Activated CD4-positive, alpha-beta T cell treated with anti-CD3 and anti-CD28 coated beads, Interleukin-2, amount 50 U/mL, for 1 hour (primary cell): ENCODE data around the gene ATP5F1E.

ENCODE experiments used
- DNase-seq: peaks from one replicate; pipeline ENCODE4 v3.0.0-alpha.2; 2020

The ATP5F1E gene

DNA sequence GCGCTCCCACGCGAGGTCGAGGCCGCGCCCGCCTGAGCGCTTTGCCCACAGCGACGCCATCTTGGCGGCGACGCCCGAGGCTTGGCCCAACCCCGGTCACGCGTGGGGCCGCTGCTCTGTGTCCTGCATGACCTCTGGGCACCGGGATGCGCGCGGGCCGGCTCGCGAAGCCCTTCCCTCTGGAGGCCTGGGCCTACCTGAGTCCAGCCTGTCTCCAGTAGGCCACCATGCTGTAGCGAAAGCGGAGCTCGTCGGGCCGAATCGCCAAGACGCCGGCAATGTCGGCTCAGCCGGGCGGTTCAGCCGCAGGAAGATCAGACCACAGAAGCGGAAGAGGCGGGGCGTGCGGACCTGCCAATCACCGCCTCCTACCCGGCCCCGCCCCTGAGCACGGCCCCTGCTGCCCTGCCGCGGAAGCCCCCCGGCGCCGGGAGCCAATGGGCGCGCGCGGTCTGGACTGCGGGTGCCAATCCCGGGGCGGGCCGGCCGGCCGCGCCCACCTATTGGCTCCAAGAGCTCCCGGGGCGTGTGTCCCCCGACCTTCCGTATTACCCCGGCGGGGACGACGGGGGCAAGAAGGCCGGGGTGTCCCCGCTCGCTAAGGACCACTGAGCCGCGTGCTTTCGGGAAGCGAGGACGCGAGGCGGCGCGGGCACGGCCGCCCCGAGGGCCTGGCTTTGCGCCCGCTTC is at the start of gene ATP5F1E:
TSS of gene ATP5F1E (minus strand) at position 313 of the 690 bp plus-strand sequence. CDS start at position 229, 84 bp downstream.
- peak; percentile 97 for DNase-seq

DNA sequence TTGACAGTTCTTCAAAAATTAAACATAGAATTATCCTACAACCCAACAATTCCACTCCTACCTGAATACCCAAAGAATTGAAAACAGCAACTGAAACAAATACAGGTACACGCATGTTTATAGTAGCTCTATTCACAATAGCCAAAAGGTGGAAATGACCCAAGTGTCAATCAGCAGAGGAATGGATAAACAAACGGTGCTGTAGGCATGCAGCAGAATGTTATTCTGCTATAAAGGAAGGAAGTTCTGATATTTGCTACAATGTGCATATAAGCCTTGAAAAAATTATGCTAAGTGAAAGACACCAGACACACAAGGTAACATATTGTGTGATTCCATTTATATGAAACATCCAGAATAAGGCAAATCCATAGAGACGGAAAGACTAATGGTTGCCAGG is 48.9 kb upstream of the ATP5F1E start:
- DNase-seq: no peak

DNA sequence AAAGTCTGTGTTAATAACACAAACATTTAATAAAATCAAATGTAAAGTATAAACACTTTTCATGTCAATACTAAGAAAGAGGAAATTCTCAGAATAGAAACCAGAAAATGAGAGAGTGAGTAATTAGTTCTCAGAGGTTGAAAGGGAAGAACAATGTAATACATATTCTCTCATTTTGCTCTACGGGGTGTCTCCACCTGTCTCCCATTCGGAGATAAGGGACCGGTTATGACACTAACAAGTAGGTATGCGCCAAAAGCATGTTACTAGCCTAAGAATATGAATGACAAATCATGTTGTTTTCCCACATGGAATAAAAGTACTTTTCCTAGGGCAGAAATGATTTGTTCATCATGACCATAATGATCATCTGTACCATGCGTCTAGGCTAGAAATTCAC is 46.1 kb upstream of the ATP5F1E start:
- no peak for DNase-seq

DNA sequence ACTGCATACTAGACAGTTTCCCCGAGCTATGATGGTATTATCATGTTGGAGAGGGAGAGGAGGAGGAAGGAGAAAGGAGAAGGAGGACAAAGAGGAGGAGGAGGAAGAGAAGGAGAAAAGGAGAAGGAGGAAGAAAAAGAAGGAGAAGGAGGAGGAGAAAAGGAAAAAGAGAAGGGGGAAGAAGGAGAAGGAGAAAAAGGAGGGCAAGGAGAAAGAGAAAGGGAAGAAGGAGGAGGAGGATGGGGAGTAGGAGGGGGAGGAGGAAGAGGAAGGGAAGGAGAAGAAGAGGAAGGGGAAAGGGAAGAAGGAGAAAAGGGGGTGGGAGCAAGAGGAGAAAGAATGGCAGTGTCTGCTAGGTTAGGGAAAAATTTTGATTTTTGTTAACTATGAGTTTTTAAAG is 45.6 kb upstream of the ATP5F1E start:
- DNase-seq: no peak

DNA sequence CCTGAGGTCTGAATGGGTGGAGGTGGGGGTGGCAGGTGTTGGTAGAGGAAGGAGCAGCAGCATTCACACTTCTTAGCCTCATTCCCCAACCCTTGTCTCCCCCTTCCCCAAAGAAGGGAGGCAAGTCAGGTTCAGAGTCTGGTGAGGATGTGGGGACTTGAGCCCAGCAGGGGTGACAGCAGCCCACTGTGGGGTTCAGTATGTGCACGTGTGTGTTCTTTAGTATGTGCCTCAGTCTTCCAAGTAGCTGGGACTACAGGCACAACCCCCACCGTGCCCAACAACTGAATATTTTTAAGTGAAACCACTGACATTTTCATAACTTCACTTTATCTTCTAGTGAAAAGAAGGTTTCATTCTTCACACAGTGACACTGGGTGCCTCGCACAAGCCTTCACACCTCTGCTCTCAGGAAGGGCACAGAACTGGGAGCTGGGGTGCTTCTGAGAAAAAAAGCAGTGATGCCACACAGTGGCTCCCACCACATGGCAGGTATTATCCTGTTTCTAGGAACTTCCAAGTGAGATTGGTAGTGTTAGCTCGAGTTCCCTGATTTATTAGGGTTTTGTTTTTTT is 43.9 kb upstream of the ATP5F1E start:
- no peak for DNase-seq

DNA sequence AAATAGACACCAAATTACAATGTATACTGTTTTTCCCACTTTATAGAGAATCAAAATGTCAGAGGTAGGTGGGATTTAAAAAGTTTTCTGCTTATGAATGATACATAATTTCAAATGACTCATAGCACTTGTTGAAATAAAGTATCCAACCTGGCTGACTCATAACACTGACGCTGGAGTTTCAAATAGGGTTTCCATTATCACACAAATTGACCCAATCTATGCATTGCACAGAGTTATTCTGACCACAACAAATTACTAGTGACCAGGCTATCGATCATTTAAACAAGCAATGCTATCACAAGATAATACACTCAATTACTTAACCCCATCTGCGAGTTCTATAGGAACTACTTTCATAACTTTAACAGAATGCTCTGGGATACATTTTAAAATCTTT is 42.3 kb upstream of the ATP5F1E start:
- DNase-seq: no peak

DNA sequence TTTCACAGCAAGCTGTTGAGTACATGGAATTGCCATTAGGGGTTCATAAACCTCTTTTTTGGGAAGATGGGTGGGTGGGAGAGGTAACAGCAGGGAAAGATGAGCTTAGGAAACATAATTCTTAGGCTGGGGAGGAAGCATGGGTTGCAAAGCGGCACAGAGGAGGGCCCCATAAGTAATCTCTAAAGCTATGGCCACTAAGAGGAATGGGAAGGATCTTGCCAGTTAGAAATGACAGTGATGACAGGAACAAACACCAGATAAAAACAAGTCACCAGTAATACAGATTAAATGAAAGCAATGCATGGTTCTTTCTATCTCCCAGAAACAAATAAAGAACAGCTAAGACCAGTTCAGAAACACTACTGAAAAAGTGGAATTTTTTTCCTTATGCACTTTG is 41.4 kb upstream of the ATP5F1E start:
- DNase-seq: no peak

DNA sequence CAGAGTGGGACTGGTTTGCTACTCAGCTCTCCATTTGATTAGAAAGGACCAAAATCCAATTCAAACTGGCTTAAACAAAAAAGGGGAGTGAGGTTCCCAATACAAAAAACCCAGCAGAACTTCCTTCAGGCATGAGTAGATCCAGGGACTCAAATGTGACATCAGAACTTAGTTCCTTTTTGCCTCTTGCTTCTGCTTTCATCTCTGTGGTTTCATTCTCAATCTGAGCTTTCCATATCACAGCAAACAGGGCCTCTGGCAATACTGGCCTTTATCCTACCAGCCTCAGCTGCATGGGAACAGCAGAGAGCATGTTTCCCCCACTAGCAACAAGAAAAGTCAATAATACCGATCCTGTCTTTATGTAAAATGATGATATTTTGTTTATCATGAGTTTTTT is 39.1 kb upstream of the ATP5F1E start:
- no peak for DNase-seq

DNA sequence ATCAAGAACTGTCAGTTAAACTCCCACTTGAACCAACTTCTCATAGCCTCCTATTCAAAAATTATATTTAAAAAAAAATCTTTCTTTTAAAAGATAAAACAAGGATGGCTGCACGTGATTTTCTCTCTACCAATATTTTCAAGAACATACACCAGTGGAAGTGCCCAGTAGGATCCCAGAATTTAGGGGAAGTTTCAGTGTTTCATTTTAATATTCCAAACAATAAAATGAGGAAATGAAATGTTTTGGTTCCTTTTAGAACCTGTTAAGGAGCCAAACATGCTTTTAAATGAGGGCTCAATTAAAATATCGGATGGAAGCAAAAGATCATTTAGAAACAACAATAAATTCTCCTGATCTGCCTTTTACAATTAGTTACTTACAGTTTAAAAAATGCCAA is 36.9 kb upstream of the ATP5F1E start:
- no peak for DNase-seq

DNA sequence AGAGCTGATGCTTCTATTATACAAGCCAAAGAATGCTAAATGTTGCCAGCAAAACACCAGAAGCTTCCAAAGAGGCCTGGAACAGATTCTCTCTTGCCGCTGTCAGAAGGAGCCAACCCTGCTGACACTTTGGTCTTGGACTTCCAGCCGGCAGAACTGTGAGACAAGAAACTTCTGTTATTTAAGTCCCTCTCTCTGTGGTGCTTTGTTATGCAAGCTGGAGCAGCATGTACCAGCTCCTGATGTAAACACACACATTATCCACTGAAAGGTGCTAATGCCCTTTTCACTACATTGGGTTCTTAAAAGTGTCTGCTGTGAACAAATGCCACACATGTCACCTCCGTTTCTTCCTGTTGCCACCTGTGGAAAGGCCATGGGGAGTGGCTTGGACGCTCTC is 36.4 kb upstream of the ATP5F1E start:
- DNase-seq: no peak

DNA sequence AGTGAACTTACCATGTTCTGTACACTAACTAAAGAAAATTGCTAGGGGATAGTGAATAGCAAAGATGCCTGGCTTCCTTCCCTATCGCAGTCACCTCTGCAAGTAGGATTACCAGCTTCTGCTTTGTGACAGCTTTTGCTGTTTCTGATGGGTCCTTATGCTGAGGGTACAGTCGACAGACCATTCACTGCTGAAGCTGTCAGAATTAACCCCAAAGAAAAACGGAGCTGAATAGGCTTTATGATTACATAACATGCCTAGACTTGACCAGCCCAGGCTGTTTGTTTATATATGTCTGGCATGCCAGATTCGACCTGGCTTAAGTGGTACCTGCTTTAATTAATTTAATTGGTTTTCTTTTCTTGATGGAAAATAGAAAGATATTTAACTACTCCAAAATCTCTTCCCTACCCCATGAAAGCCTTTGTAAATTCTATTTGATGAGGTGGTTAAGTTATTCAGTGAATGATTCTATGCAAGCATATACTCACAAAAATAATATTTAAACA is 32.1 kb upstream of the ATP5F1E start:
- DNase-seq: no peak

DNA sequence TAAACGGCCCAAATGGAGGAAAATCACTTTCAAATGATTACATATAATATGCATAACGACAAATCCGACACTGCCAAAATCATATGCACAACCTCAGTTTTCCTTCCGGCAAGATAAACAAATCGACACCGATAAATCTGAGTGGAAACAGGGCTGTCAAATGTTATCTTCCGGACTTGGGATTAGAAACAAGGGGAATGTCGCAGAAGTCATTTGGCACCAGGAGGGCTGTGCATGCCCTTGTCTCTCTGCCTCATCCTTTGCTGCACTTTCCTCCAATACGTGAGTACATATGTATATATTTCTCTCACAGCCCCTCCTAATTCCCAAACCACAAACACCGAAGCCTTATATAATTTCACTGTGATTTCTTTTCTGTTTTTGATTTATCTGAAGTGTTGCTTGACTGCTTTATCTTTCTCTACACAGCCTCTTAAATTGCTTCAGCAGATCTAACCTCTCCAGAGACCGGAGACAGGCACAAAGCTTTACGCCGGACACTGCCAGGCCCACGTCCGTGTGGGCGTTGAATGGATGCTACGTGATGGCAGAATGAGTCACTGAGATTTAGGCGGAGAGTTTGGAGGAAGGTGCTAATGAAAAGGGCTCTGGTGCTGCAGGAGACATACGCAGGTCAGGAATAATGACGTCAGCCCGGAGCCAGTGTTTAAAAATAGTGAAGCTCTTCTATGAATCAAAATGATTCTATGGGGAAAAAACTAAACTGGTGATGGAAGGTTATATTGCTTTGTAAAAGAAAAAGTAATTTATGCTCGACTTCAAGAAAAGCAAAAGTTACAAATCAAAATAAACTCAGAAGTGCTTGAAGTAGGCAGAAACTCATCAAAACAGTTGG is 31.5 kb upstream of the ATP5F1E start:
- DNase-seq: no peak

DNA sequence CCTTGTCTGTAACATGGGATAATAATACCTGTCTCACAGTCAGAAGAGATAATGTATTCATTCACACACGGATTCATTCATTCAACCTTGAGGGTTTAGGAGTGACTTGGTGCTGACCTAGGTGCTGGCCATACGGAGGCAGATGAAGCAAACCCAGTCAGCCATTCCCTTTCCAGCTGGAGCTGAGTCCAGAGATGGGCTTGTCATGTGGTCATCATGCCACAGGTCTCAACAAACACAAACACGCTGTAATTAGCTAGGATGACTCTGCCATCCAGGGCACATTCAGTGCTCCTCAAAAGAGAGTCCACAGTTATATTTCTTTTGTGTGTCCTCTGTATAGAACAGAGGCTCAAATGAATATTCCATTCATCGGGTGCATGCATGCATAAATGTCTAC is 29.9 kb upstream of the ATP5F1E start:
- no peak for DNase-seq

DNA sequence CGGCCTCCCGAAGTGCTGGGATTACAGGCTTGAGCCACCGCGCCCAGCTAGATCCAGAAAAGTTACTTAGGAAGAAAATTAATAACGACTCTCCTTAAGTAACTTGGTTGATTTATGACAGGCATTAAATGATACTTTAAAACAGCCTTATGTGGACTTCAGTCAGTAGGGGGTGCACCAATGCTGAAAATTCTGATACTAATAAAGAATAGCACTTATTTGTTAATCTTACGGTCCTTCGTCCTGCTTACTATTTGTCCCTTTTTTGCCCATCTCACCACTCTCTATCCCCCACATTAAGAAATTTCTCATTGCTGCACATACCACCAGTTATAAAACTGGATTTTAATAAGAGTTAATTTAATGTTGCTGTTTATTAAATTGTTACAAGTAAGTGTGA is 23.2 kb upstream of the ATP5F1E start:
- DNase-seq: no peak

DNA sequence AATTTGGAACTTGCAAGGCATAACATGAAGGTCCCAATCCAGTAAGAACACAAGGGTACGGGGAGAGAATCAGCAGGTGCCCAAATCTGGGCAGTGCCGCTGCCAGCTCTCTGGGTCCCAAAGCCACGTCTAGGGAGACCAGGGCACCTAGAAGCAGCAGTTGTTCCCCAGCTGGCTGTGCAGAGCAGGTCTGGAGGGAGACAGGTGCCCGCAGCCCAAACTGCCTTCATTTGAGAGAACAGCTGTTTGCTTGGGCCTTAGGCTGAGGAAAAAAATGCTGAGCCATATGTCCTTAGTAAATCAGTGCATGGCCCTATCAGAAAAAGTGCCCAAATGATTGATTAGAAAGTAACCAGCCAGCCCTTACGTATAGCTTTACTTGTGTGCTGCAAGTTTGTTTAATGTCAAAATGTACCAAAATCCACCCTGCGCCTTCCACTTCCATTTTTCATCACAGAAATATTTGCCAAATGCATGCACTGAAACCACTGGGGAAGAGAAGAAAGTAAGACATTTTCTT is 19.6 kb upstream of the ATP5F1E start:
- no peak for DNase-seq

DNA sequence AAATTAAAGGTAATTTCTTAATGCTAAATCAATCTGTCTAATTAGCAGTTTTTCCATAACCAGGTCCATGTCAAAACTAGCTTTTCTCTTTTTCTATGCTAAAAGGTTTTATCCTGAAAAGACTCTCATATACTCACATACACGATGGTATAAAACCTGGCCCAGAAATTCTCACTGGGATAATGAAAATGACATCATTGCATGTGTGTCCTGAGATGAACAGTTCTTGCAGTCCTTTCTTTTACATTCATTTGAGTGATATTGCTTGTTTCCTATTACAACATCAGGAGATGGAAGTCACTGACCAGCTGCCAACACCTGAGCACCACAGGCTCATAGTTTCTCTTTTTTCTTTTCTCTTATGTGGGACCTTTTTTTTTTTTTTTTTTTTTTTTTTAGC is 18.3 kb upstream of the ATP5F1E start:
- DNase-seq: no peak

DNA sequence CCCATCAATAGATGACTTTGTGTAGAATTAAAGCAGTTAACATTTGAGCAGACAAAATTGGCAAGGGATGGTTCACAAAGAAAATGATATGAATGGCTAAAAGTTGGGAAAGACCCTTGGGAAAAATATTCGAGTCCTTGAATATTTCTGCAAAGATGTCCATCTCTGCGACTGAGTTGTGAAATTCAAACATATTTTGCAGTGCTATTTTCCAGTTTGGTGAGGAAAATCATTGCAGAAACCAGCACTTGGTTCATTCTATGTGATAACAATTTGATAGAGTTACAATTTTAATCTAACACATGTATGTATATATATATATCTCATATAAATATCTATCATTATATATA is 16.5 kb upstream of the ATP5F1E start:
- DNase-seq: no peak

DNA sequence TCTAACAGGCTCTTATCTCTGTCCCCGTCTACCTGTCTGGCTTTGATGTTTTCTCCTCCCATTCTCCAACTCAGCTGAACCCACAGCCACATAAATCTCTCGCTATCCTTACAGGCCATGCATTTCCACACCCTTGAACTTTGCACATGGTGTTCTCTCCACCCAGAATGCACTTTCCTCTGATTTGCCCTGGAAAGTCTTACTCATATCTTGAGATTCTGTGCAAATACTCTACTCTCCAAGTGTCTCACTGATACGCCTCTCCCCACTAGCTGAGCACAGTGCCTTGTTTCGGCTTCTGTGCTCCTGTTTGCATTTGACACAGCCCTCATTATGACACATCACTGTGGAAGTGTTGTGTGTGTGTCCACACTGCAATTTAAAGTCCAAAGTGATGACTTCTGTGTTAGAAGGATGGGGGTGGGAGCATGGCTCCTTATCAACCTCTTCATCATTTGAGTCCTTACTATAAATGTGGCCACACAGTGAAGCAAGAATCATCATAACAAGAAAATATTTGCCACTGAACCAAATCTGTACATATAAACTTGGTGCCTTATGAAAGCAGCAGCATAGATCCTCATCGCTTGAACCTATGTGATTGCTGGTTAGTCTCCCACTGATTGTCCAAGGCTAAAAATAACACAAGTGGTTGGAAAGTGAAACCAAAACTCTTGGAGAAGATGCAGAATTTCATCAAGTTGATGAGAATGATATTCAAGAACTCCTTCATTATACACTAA is 16.0 kb upstream of the ATP5F1E start:
- DNase-seq: no peak

DNA sequence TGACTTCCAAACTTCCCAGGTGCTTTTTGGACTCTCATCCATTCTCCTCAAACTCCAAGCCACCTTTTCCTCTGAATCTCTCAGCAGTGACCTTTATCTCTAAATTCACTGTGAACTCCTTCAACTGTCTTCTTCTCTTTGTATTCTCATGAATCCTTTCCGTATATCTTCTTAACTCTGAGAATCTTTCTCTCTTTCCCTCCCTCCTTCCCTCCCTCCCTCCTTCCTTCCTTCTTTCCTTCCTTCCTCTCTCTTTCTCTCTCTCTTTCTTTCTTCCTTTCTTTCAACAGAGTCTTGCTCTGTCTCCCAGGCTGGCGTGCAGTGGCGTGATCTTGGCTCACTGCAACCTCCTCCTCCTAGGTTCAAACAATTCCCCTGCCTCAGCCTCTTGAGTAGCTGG is 14.7 kb upstream of the ATP5F1E start:
- DNase-seq: no peak

DNA sequence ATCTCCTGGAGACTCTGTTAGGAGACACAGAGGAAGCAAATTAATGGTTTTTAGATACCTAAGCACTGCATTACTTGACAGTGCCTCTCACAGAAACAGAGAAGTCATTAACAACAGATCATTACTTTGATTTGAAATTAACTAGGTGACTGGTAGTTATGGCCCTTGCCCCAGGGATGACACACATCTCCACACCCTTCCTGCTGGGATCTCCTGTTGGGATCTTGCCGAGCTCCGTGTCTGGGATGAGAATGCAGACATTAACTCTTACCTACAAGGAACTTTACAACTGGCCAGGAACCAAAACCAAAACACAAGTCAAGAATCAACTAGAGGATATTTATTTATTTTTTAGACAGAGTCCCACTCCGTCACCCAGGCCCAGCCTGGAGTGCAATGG is 12.7 kb upstream of the ATP5F1E start:
- DNase-seq: no peak

DNA sequence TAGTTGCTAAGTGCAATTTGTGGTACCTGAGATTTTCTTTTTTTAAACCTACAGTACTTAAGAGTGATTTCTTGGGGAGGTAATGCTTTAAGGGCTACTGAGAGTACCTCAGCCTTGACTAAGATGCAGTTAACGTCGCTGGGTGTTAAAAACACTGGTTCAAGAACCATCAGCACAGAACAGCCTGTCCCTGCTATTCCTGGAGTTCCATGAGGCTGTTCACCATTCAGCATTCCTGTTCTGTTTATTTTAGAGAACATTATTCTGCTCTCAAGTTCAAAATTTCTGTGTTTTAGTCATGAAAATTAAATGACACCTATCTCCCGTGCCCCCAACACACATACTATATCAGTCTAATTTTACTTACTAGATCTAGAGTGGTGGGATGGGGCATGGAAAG is 12.2 kb upstream of the ATP5F1E start:
- no peak for DNase-seq

DNA sequence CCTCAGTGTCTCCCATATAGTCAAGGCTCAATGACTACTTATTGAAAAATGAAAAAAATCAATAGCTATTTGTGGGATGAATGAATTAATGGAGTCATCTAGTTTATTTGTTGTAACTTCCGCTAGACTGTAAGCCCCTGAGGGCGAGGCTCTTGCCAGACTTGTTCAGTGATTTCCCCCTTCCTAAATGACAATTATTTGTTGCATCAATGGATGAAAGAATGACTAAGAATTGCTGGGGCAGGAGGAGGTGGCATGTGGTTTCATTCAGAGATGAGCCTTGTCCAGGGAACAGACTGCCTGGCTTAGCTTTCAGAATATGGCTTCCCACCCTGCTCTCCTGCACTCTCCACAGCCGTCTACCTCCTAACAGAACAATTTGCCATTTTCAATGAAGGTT is 11.6 kb upstream of the ATP5F1E start:
- no peak for DNase-seq
